Measurements from ENCODE around the gene PARP3. TPM values are rescaled to one million over a fixed set of nuclear protein-coding genes. Genes with fewer than 3 reads are reported as not detected.

The PARP3 gene
- total and polyA plus RNA-seq, 2 of the 8 experiments (the other 6 are each of a cell fraction or from before 2014, with no cell fraction given) = 1.3 to 1.6 TPM

DNA sequence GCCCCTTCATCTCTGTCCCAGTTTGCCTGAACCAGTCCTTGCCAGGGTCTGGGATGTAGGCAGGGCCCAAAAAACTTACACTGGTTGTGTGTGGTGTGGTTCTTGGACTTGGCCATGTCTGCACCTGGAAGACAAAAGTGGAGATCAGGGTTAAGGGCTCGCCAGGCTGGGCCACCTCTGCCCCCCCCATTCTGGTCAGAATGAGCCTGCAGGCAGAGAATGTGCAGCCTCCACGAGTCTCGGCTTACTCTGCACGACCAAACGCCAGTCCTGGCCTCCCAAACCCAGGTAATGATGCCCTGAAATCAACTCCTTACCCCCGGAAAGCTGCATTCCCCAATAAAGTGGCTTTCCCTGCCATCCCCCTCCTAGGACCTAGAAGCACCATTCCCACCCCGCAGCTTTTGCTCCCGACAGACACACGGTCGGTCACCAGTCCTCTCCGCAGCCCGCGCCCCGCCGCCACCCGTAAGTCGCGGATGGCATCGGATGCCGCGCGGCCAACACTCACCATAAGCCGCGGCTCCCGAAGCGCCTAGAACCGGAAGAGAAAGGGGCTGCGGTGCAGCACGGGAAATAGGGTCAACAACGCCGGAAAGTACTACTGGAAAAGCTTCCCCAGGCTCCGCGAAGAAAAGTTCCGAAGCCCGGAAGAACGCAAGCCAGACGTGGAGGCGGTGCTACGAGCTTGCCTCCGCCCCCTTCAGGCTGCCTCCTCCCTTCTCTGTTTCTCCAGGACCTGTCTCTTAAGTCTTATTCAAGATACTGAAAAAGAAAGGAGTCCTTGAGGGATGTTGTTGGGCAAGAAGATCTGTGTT, 53.4 kb downstream of the PARP3 start, which contains the start of gene RPL29 (continued):
- TF ChIP-seq, protein P1, sequence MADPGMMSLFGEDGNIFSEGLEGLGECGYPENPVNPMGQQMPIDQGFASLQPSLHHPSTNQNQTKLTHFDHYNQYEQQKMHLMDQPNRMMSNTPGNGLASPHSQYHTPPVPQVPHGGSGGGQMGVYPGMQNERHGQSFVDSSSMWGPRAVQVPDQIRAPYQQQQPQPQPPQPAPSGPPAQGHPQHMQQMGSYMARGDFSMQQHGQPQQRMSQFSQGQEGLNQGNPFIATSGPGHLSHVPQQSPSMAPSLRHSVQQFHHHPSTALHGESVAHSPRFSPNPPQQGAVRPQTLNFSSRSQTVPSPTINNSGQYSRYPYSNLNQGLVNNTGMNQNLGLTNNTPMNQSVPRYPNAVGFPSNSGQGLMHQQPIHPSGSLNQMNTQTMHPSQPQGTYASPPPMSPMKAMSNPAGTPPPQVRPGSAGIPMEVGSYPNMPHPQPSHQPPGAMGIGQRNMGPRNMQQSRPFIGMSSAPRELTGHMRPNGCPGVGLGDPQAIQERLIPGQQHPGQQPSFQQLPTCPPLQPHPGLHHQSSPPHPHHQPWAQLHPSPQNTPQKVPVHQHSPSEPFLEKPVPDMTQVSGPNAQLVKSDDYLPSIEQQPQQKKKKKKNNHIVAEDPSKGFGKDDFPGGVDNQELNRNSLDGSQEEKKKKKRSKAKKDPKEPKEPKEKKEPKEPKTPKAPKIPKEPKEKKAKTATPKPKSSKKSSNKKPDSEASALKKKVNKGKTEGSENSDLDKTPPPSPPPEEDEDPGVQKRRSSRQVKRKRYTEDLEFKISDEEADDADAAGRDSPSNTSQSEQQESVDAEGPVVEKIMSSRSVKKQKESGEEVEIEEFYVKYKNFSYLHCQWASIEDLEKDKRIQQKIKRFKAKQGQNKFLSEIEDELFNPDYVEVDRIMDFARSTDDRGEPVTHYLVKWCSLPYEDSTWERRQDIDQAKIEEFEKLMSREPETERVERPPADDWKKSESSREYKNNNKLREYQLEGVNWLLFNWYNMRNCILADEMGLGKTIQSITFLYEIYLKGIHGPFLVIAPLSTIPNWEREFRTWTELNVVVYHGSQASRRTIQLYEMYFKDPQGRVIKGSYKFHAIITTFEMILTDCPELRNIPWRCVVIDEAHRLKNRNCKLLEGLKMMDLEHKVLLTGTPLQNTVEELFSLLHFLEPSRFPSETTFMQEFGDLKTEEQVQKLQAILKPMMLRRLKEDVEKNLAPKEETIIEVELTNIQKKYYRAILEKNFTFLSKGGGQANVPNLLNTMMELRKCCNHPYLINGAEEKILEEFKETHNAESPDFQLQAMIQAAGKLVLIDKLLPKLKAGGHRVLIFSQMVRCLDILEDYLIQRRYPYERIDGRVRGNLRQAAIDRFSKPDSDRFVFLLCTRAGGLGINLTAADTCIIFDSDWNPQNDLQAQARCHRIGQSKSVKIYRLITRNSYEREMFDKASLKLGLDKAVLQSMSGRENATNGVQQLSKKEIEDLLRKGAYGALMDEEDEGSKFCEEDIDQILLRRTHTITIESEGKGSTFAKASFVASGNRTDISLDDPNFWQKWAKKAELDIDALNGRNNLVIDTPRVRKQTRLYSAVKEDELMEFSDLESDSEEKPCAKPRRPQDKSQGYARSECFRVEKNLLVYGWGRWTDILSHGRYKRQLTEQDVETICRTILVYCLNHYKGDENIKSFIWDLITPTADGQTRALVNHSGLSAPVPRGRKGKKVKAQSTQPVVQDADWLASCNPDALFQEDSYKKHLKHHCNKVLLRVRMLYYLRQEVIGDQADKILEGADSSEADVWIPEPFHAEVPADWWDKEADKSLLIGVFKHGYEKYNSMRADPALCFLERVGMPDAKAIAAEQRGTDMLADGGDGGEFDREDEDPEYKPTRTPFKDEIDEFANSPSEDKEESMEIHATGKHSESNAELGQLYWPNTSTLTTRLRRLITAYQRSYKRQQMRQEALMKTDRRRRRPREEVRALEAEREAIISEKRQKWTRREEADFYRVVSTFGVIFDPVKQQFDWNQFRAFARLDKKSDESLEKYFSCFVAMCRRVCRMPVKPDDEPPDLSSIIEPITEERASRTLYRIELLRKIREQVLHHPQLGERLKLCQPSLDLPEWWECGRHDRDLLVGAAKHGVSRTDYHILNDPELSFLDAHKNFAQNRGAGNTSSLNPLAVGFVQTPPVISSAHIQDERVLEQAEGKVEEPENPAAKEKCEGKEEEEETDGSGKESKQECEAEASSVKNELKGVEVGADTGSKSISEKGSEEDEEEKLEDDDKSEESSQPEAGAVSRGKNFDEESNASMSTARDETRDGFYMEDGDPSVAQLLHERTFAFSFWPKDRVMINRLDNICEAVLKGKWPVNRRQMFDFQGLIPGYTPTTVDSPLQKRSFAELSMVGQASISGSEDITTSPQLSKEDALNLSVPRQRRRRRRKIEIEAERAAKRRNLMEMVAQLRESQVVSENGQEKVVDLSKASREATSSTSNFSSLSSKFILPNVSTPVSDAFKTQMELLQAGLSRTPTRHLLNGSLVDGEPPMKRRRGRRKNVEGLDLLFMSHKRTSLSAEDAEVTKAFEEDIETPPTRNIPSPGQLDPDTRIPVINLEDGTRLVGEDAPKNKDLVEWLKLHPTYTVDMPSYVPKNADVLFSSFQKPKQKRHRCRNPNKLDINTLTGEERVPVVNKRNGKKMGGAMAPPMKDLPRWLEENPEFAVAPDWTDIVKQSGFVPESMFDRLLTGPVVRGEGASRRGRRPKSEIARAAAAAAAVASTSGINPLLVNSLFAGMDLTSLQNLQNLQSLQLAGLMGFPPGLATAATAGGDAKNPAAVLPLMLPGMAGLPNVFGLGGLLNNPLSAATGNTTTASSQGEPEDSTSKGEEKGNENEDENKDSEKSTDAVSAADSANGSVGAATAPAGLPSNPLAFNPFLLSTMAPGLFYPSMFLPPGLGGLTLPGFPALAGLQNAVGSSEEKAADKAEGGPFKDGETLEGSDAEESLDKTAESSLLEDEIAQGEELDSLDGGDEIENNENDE (IDR thresholded peaks at IDR 0.05; ENCODE audit: insufficient replicate concordance, low read length) = no peak
- TF ChIP-seq ASH2L (IDR thresholded peaks at IDR 0.05; ENCODE audit: low read length) = no peak
- TF ChIP-seq POLR2AphosphoS5 (IDR thresholded peaks at IDR 0.05; ENCODE audit: low read depth, low read length) = peak; percentile 95
- no peak for TF ChIP-seq ATF3 (IDR thresholded peaks at IDR 0.05; ENCODE audit: insufficient read depth, low read depth, low read length)
- no peak for TF ChIP-seq KDM1A (IDR thresholded peaks at IDR 0.05; ENCODE audit: borderline replicate concordance, low read length)
- no peak for TF ChIP-seq RXRA (IDR thresholded peaks at IDR 0.05; ENCODE audit: insufficient read depth, low read depth, low read length)
- peak; percentile 88 for TF ChIP-seq ATF2 (IDR thresholded peaks at IDR 0.05; ENCODE audit: low read length)
- peak; percentile 76 for TF ChIP-seq CREB1 (IDR thresholded peaks at IDR 0.05)
